GM15510 (cell line): ENCODE data around the gene DNAJB7.

ENCODE experiments used
- POLR2A ChIP-seq: IDR thresholded peaks from 3 replicates; pipeline ENCODE4 v1.6.1; 2011; ENCODE audit warnings: borderline replicate concordance; ENCODE audit not compliant: insufficient read length; ENCODE audit errors: extremely low read depth

The DNAJB7 gene

GRCh38 chr22:40862013-40862412 lies at the start of gene DNAJB7:
TSS of gene DNAJB7 (minus strand) at chr22:40862113. CDS start at chr22:40861994, 119 bp downstream.
- TF ChIP-seq POLR2A = no peak

- no peak for TF ChIP-seq POLR2A
Observed at GRCh38 chr22:40908895-40909294, 47.0 kb upstream of the DNAJB7 start.

- no peak for TF ChIP-seq POLR2A
Observed at GRCh38 chr22:40904101-40904500, 42.2 kb upstream of the DNAJB7 start.

- TF ChIP-seq POLR2A = no peak
Observed at GRCh38 chr22:40898850-40899357, 37.0 kb upstream of the DNAJB7 start.

- no peak for TF ChIP-seq POLR2A
Observed at GRCh38 chr22:40894417-40894816, 32.5 kb upstream of the DNAJB7 start.

- no peak for TF ChIP-seq POLR2A
Observed at GRCh38 chr22:40890881-40891280, 29.0 kb upstream of the DNAJB7 start.

GRCh38 chr22:40889116-40889515 lies 27.2 kb upstream of the DNAJB7 start:
- no peak for TF ChIP-seq POLR2A

GRCh38 chr22:40878922-40879321 lies 17.0 kb upstream of the DNAJB7 start:
- TF ChIP-seq POLR2A = no peak

GRCh38 chr22:40877488-40877887 lies 15.6 kb upstream of the DNAJB7 start:
- no peak for TF ChIP-seq POLR2A

- no peak for TF ChIP-seq POLR2A
Observed at GRCh38 chr22:40876907-40877306, 15.0 kb upstream of the DNAJB7 start.

- no peak for TF ChIP-seq POLR2A
Observed at GRCh38 chr22:40875111-40875510, 13.2 kb upstream of the DNAJB7 start.

GRCh38 chr22:40874016-40874415 lies 12.1 kb upstream of the DNAJB7 start:
- no peak for TF ChIP-seq POLR2A

- no peak for TF ChIP-seq POLR2A
Observed at GRCh38 chr22:40867109-40867508, 5.2 kb upstream of the DNAJB7 start.

- TF ChIP-seq POLR2A = no peak
Observed at GRCh38 chr22:40862537-40862936, 624 bp upstream of the DNAJB7 start.

GRCh38 chr22:40857309-40857855 lies 4.5 kb downstream of the DNAJB7 start:
- no peak for TF ChIP-seq POLR2A

GRCh38 chr22:40856513-40857308 lies 5.2 kb downstream of the DNAJB7 start, which contains the start of the genes ST13 and XPNPEP3:
TSS of gene ST13 (minus strand) at chr22:40856639. CDS start at chr22:40856540, 99 bp downstream.
TSS of gene XPNPEP3 (plus strand) at chr22:40857148. CDS start at chr22:40857182, 34 bp downstream.
- TF ChIP-seq POLR2A = peak; percentile 68

GRCh38 chr22:40855979-40856512 lies 5.9 kb downstream of the DNAJB7 start:
- TF ChIP-seq POLR2A = no peak
